Hematopoietic multipotent progenitor cell treated with erythropoietin and hydrocortisone succinate and interleukin-3 and kit ligand, for 15 days (in vitro differentiated cells): ENCODE results near the gene HEXIM2.
A peak's percentile ranks its signal among the peaks of the same experiment; 100 is the strongest.

Source experiments
- DNase-seq: peaks from one replicate; pipeline ENCODE4 v3.0.0-alpha.2; 2015; ENCODE audit warnings: low spot score

HEXIM2 gene

GRCh38 chr17:45127548-45128300, 34.0 kb upstream of the HEXIM2 start:
- DNase-seq: no peak

DNA sequence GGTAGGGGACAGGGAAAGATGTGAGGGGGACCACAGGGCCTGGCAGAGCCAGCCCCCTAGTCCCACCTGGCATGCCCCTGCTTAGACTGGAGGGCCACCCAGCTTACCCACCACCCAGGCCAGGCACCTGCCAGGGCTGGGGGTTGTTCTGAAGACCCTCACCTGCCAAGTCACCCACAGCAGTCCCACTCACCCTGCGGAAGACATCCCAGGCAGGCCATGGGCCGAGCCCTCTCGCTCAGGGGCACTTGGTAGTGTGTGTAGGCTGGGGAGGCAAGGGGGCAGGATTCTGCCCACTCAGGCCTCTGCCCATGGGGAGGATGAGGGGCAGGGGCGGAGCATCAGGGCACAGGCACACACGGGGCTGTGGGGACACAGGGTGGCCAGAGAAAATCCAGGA, 33.3 kb upstream of the HEXIM2 start:
- DNase-seq: no peak

GRCh38 chr17:45128989-45129388, 32.7 kb upstream of the HEXIM2 start:
- no peak for DNase-seq

DNA sequence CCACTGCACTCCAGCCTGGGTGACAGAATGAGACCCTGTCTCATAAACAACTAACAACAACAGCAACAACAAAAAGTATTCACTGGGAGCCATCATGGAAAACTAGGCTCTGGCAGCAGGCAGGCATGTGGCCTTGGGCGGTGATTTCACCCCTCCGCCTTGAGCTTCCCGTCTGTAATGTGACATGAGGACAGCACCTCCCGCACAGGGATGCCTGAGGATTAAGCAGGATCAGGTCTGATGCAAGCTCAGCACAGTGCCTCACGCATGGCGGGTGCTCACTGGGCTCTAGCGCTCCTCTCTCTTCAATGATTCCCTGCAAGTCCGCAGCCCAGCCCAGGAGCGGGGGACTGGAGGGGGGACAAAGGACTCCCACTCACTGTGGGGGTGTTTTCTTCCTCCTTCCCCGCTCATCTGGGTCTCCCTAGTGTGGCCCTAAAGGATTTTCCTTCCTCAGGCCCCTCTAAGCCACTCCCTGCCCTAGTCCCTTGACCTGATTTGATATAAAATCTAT, 32.2 kb upstream of the HEXIM2 start:
- no peak for DNase-seq

GRCh38 chr17:45129940-45130680, 31.6 kb upstream of the HEXIM2 start:
- no peak for DNase-seq

DNA sequence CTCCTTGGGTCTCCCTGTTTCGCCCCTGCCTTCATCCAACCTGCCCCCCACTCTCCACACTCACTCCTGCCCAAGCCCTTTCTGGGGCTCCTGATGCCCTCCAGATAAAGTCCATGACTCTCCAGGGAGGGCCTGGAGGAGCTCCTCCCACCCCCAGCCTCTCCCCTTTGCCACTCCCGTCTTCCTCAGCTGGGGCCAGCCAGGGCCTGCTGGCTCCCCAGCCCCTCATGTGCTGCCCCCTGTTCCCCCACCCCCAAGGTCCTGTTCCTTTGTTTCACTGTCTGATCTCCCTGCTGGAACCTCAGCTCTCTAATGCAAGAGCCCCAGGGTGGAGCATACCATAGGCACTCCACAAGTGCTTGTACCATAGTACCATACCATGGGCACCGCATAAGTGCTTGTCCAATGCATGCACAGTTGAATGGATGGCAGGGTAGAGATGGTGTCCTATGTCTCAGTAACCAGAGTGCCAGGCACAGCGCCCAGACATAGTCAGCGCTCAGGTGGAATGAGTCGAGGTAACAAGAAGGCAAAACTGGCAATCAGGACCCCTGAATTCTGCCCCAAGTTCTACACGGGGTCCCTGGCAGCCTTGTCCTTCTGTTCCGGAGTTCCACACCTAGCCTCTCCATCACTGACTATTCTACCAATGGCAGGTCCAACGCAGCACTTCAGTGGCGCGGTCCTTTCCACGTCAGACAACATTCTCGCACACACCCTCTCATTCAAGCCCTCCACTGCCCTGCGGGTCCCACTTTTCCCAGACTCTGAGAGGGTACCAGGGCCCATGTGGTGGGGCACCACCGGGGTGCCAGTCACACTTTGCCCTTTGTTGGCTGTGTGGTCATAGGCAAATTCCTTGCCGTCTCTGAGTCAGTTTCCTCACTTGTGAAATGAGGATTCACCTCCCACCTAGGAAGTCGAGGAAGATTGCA, 30.7 kb upstream of the HEXIM2 start:
- no peak for DNase-seq

DNA sequence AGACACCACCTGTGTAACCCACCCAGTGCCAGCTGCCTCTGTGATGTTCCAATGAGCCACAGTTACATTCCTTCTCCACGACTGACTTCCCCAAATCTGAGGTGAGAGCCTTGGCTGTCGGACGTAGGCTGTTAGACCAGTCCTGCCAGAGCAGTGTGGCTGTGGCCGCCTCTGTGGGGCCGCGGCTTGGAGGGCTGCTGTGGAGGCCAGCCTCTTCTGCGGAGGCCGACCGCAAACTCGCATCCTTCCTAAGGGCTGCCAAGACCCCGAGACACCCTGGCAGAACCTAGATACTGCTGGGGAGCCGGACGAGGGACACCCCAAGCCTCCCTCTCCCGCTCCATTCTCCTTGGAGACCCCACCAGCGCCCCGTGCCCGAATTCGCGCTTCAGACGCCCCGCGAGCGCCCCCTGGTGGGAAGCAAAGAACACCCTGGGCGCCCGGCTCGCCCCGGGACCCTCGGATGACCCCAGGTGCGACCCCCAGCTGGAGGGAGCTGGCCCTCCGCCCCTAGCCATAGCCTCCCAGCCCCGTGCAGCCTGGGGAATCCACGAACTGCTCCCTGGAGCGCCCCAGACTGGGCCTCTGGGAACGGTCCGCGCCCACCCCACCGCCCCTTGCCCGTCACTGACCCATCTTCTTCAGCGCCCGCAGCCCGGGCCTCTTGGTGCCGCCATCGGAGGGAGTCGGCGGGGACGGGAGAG, 29.9 kb upstream of the HEXIM2 start:
- DNase-seq: peak; percentile 52

DNA sequence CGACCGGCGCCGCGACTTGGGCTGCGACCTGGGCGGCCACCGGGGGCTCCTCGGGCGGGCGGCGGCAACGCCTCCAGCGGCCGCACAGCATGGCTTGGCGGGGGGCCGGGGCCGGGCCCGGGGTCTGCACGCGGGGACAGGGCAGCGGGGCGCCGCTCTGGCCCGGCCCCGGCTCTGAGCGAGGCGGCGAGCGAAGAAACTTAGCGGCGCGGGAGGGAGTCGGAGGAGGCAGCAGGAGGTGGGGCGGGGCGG, 29.4 kb upstream of the HEXIM2 start, which contains the start of gene PLCD3:
Gene PLCD3 (minus strand): TSS at position 196 of the 252 bp plus-strand sequence. CDS start 105 bp downstream, at position 91.
- no peak for DNase-seq

- peak; percentile 73 for DNase-seq
These were observed 28.9 kb upstream of the HEXIM2 start for GRCh38 chr17:45132572-45133463.

- DNase-seq: peak; percentile 97
These were observed 26.3 kb upstream of the HEXIM2 start, which contains the start of gene ACBD4 for GRCh38 chr17:45135192-45135977. ACBD4 (plus strand) TSS chr17:45135687; CDS start chr17:45136145, 458 bp downstream.

DNA sequence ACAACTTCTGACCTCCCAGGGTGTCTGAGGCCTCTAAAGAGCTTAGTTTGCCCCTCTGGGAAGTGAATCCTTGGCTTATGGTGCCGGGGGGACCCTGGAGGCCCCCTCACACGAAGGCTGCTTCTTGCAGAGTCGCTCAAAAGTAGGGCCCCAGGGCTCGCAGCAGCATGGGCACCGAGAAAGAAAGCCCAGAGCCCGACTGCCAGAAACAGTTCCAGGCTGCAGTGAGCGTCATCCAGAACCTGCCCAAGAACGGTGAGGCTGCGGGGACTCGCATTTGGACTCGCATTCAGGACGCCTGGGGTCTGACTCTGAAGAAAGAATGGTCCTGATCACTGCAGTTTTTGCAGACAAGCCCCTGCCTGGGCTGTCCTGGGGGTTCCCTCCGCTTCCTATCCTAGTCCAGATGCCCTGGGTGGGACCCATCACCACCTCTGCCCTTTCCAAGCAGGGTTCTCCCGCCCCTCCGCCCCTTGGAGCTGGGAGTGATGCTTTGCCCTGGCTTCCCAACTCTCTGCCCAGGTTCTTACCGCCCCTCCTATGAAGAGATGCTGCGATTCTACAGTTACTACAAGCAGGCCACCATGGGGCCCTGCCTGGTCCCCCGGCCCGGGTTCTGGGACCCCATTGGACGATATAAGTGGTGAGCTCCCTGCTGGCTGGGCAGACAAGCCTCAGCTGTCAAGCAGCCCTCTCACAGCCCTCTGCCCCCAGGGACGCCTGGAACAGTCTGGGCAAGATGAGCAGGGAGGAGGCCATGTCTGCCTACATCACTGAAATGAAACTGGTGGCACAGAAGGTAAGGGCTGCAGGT, 25.5 kb upstream of the HEXIM2 start:
- DNase-seq: no peak

DNA sequence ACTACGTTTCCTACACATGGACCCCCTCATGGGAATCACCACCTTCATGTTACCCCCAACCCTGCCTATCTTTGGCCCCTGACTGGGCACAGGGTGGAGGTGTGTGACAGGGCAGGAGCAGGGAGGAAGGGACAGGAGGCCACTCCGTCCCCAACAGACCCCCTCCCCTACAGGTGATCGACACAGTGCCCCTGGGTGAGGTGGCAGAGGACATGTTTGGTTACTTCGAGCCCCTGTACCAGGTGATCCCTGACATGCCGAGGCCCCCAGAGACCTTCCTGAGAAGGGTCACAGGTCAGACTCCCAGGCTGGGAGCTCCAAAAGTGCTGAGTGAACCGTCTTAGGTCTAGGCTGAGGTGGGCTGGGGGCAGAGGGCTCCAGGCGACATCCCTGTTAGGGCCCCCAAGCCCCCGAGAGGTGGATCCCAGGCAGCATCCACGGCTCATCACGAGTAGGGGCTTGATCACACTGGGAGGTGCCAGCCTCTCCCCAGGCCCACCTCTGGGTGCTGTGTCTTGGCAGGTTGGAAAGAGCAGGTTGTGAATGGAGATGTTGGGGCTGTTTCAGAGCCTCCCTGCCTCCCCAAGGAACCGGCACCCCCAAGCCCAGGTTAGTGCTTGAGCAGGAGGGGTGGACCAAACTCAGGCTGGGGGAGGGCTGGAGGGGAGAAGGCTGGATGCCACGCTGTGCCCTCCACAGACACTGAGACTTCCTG, 24.7 kb upstream of the HEXIM2 start:
- DNase-seq: no peak

GRCh38 chr17:45137561-45138305, 23.9 kb upstream of the HEXIM2 start:
- no peak for DNase-seq

DNA sequence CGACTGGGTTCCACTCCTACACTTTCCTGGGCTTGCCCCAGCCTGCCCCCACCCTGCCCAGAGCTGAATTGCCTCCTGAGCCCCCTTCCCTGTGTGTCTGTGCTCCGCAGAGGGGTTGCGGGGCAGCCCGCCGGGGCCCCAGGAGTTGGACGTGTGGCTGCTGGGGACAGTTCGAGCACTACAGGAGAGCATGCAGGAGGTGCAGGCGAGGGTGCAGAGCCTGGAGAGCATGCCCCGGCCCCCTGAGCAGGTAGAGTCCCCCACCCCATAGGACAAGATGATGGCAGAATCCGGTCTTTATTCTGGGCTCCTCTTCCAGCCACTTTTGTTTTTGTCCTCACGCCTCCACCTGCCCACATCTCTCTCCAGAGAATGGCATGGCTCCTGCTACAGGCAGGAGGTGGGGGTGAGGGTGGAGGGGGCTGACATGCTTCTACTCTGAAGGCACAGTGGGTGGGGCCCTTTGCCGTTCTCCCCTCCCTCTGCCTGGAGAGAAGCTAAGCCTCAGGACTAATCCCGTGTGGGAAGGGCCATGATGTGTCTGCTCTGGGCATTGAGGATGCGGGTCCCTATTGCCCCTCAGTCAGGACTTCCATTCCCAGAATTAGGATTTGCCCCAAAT, 22.7 kb upstream of the HEXIM2 start:
- DNase-seq: no peak

DNA sequence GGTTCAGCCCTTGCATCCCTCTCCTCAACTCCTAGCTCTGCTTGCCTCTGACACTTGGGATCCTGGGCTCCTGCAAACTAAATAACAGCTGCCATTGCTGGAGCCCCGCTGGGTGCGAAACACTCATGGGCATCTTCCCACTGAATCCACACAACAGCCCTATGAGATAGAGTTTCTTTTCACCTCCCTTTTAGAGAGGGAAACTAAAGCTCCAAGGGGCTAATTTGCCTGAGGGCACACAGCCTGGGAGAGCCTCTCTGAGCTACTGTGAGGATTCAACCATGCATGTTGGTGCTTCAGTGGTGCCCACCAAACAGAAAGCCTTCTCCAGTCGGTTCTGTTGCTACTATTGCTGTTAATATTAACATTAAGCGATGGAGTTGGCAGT, 22.1 kb upstream of the HEXIM2 start:
- no peak for DNase-seq

DNA sequence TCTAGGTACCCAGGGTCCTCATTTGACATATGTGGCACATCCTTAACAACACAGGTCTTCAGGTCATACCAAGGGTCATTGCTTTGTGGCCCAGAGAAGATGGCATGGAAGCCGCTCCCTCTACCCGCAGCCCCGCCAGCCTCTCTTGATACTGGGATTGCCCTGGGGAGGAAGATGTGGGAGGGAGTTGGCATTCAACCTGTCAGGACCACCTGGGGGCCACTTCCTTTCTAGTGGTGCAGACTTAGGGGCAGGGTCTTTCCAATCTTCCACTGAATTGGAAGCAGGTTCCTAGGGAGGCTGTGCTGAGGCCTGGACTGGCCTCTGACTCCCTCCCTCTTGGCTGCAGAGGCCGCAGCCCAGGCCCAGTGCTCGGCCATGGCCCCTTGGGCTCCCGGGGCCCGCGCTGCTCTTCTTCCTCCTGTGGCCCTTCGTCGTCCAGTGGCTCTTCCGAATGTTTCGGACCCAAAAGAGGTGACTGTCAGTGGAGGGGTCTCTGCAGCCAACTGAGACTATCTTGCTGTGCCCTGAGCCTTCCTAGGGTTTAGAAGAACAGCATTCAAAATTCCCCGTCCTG, 18.5 kb upstream of the HEXIM2 start:
- no peak for DNase-seq

DNA sequence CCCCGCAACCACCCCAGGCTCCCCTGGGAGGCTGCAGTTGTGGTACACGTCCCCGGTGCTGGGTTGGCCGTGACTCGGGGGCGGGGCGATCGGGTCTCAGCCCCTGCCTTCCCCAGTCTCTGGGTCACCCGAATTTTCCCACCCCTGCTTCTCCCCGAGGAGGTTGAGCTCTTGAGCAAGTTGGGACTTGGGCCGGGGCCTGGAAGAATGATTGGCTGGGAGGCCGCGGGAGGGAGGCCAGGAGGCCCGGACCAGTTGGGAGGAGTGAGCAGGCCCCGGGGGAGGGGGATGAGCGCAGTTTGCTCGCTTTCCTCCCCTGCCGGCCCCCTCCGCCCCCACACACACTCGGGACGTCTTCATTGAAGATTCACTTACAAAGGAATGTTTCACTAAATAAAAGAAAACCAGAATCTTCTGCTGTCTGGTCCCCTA, 17.9 kb upstream of the HEXIM2 start:
- DNase-seq: no peak
